ENCODE results near the gene SPATA2L.

Gene SPATA2L, protein sequence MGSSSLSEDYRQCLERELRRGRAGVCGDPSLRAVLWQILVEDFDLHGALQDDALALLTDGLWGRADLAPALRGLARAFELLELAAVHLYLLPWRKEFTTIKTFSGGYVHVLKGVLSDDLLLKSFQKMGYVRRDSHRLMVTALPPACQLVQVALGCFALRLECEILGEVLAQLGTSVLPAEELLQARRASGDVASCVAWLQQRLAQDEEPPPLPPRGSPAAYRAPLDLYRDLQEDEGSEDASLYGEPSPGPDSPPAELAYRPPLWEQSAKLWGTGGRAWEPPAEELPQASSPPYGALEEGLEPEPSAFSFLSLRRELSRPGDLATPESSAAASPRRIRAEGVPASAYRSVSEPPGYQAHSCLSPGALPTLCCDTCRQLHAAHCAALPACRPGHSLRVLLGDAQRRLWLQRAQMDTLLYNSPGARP

DNA sequence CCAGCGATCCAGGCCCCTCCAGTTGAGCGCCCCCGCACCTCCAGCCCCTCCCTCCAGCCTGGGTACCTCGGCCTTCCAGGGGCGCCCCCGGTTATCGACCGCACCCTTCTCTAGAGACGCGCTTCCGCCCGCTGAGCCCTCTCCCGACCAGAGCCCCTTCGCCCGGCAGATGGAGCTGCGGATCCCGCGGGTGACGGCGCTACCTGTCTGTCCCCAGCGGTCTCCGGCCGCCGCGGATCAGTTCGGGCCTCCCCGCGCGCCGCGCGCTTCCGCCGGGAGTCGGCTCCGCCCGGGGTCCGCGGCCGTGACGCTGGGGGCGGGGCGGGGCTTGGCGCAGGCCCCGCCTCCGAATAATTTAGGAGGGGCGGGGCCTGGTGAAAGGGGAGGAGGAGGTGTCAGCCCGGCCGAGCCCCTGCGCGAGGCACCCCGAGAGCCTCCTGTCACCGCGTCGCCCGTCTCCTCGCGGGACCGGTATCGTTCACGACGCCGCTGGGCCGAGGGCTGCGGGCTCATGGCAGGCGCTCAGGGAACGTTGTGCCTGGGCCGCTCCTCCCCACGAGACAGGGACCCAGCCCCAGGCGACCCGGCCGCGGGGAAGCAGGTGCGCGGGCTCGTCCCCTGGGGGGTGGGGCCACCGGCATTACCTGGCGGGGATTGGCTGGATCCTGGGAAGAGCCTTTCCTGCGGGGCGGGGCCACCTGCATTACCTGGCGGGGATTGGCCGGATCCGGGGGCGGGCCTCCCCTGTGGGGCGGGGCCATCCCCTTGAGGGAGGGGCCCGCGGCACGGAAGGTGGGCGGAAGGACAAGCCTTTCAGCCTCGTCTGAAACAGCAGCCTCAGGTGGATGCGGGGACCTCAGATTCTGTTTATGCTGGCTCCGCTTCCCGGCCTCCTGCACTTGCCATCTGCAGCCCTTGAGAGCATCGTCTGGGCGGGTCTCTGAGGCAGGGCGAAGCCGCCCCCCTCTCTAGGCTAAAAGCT, at the start of gene SPATA2L:
TSS of gene SPATA2L (minus strand) at position 281 of the 982 bp plus-strand sequence. CDS start 473 bp downstream, outside the sequence.
- TF ChIP-seq, protein P1, sequence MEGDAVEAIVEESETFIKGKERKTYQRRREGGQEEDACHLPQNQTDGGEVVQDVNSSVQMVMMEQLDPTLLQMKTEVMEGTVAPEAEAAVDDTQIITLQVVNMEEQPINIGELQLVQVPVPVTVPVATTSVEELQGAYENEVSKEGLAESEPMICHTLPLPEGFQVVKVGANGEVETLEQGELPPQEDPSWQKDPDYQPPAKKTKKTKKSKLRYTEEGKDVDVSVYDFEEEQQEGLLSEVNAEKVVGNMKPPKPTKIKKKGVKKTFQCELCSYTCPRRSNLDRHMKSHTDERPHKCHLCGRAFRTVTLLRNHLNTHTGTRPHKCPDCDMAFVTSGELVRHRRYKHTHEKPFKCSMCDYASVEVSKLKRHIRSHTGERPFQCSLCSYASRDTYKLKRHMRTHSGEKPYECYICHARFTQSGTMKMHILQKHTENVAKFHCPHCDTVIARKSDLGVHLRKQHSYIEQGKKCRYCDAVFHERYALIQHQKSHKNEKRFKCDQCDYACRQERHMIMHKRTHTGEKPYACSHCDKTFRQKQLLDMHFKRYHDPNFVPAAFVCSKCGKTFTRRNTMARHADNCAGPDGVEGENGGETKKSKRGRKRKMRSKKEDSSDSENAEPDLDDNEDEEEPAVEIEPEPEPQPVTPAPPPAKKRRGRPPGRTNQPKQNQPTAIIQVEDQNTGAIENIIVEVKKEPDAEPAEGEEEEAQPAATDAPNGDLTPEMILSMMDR (IDR thresholded peaks at IDR 0.05), result no peak; the same call in 1 of the 2 replicates

DNA sequence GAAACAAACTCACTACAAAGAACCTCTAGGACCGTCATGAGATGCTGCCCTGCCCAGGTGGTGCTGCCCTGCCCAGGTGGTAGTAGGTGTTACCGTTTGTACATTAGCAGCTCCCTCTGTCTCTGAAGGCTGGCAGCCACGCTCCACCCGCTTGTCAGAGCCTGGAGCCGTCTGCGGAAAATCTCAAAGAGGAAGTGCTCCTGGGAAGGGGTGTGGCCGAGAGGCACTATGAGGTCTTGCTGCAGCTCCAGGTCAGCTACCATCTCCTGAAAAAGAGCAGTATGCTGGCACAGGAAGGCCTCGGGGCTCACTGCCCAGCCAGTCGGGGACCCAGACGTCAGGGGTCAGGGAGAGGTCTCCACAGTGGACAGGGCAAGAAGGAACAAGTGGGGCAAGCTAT, 48.1 kb upstream of the SPATA2L start:
- TF ChIP-seq, protein P1 (IDR thresholded peaks at IDR 0.05), result no peak

DNA sequence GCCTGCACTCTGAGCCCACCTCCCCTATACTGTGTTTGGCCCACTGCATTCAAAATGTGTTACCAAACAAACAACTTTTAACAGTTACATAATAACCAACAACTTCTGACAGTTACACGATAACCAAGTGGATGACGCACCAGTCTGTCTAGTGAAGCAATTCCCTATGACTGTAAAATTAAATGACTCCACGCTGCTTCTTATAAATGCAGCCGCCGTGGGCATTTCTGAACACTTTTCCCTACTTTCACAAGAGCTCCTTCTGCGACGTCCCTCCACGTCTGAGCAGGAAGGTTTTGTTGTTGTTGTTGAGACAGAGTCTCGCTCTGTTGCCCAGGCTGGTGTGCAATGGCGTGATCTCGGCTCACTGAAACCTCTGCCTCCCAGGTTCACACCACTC, 47.4 kb upstream of the SPATA2L start:
- TF ChIP-seq, protein P1 (IDR thresholded peaks at IDR 0.05), result no peak

DNA sequence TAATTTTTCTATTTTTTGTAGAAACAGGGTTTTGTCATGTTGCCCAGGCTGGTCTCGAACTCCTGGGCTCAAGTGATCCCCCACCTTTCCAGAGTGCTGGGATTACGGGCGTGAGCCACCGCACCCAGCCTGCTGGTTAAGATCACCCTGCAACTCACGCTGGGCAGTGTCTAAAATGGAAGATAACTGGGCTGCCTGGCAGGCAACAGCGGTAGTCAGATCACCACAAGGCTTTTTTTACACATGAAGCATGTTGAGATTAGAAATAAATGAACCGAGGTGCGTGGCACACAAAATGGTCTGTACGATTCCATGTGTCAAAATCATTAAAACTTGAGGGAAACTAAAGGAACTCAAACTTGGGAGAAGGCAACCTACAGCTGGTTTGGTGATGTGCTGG, 46.6 kb upstream of the SPATA2L start:
- TF ChIP-seq, protein P1 (IDR thresholded peaks at IDR 0.05), result no peak

DNA sequence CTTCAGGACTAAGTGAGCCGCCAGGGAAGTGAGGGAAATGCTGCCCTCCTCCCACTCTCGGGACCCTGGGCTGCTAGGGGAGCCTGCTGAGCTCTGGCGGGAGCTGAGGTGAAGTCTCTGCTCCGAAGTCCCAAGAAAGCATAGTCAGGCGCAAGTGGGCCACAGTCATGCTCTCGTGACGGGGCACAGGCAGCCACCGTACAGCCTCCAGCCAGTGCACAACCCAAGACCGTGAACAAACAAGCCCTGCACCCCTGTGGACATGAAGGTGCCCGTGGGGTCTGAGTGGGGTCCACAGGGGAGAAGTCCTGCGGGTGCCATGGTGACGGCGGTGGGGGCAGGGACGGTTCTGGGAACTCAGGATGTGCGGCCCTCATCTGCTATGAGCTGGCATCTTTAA, 44.5 kb upstream of the SPATA2L start:
- TF ChIP-seq, protein P1 (IDR thresholded peaks at IDR 0.05), result no peak

DNA sequence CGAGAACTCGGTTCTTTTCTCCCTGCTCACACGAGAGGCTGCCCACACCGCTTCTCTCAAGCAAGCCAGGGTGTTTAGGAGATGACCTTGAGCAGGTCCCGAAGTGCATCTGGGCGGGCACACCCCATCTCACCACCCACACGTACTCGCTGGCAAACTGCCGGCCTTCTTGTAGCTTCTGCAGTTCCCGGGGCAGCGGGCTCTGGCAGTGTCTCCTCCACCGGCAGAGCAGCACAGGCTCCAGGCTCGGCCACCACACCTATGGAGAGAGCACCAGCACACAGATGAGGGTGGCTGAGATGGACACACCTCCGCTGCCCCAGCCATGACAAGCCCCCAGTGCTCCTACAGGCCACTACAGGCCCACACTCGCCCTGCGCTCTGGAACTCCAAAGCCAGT, 43.3 kb upstream of the SPATA2L start:
- TF ChIP-seq, protein P1 (IDR thresholded peaks at IDR 0.05), result no peak

DNA sequence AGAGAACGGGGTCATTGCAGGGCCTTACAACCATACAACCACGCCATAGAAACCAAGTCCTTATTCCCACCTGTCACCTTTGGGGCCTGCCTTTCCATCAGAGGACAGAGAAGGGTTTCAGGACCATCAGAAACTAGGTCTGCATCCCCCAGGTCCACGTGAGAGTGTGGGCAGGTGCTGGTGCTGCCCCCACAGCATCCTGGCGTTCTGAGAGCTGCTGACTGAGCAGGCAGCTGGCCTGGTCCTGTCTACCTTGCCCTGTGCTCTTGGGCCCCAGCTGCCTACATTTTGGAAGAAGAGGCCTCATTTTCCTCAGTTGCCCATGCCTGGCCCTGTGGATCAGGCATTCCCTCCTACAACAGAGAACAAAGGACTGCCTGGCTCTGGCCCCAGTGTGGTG, 41.4 kb upstream of the SPATA2L start:
- TF ChIP-seq, protein P1 (IDR thresholded peaks at IDR 0.05), result no peak

Data from LNCAP (cell line).